GM19463 (cell line): ENCODE data around the gene LRIT1.
"Not testable (repeated sequence)": the region's sequence is repeated elsewhere in the genome, so short reads cannot be mapped to it uniquely, and the experiment has no call there.

Experiments used
- ATAC-seq: cut with Tn5 transposase; IDR thresholded peaks from one replicate; pipeline ENCODE4 v1.9.1; 2021; ENCODE audit warnings: mild to moderate bottlenecking, moderate library complexity; ENCODE audit not compliant: unreplicated experiment

LRIT1 gene

GRCh38 chr10:84241185-84241790, at the start of gene LRIT1:
Gene LRIT1, minus strand, starts transcription at chr10:84241546. Its CDS starts 107 bp downstream, at chr10:84241439.
- no peak for ATAC-seq

GRCh38 chr10:84290235-84290634, 48.9 kb upstream of the LRIT1 start:
- ATAC-seq: no peak

GRCh38 chr10:84289521-84290200, 48.3 kb upstream of the LRIT1 start:
- no peak for ATAC-seq

- ATAC-seq: no peak
Measured at GRCh38 chr10:84288151-84288550, 46.8 kb upstream of the LRIT1 start.

- ATAC-seq: no peak
Measured at GRCh38 chr10:84286695-84287094, 45.3 kb upstream of the LRIT1 start.

GRCh38 chr10:84279876-84280475, 38.6 kb upstream of the LRIT1 start:
- ATAC-seq: not testable (repeated sequence)

GRCh38 chr10:84270708-84271107, 29.4 kb upstream of the LRIT1 start:
- ATAC-seq: no peak

GRCh38 chr10:84269773-84270172, 28.4 kb upstream of the LRIT1 start:
- ATAC-seq: no peak

- no peak for ATAC-seq
Measured at GRCh38 chr10:84269162-84269561, 27.8 kb upstream of the LRIT1 start.

- peak; percentile 46 for ATAC-seq
Measured at GRCh38 chr10:84267503-84268126, 26.3 kb upstream of the LRIT1 start.

GRCh38 chr10:84265418-84265817, 24.1 kb upstream of the LRIT1 start:
- ATAC-seq: no peak

- peak; percentile 95 for ATAC-seq
Measured at GRCh38 chr10:84264611-84265141, 23.3 kb upstream of the LRIT1 start.

GRCh38 chr10:84263716-84264115, 22.4 kb upstream of the LRIT1 start:
- no peak for ATAC-seq

- no peak for ATAC-seq
Measured at GRCh38 chr10:84262190-84262956, 21.0 kb upstream of the LRIT1 start.

- no peak for ATAC-seq
Measured at GRCh38 chr10:84261236-84261915, 20.0 kb upstream of the LRIT1 start.

- ATAC-seq: no peak
Measured at GRCh38 chr10:84258034-84258695, 16.8 kb upstream of the LRIT1 start.

GRCh38 chr10:84257343-84258020, 16.1 kb upstream of the LRIT1 start:
- no peak for ATAC-seq

- ATAC-seq: no peak
Measured at GRCh38 chr10:84256510-84257342, 15.4 kb upstream of the LRIT1 start.
